Effector memory CD8-positive, alpha-beta T cell (primary cell): Measurements from ENCODE around the gene KRT33B.
A peak's percentile ranks its signal among the peaks of the same experiment; 100 is the strongest.

ENCODE experiments used
- ATAC-seq: fragments of 150-1000 bp; cut with Tn5 transposase; replicated peaks from 2 replicates; pipeline ENCODE4 v1.10.0; 2021; ENCODE audit warnings: mild to moderate bottlenecking, moderate library complexity
- DNase-seq, 3 experiments: peaks; one replicate each; pipeline ENCODE4 v3.0.0; 2021
- H3K27ac Mint-ChIP-seq, 2 donors: one replicate each; pipeline ENCODE4 v1.8.0; 2022; ENCODE audit warnings: mild to moderate bottlenecking in 2 of 2, mixed read lengths in 2 of 2, moderate library complexity in 2 of 2
- H3K27me3 Mint-ChIP-seq, 2 donors: one replicate each; pipeline ENCODE4 v1.8.0; 2022; ENCODE audit warnings: mixed read lengths in 2 of 2
- H3K36me3 Mint-ChIP-seq: one replicate; pipeline ENCODE4 v1.8.0; 2022; ENCODE audit warnings: mild to moderate bottlenecking, moderate library complexity, mixed read lengths; ENCODE audit not compliant: insufficient read depth
- H3K4me1 Mint-ChIP-seq, 2 donors: one replicate each; pipeline ENCODE4 v1.8.0; 2022; ENCODE audit warnings: low read depth in 2 of 2, mixed read lengths in 2 of 2
- H3K4me3 Mint-ChIP-seq, 2 donors: one replicate each; pipeline ENCODE4 v1.8.0; 2022; ENCODE audit warnings: mild to moderate bottlenecking in 2 of 2, mixed read lengths in 2 of 2, moderate library complexity in 2 of 2
- H3K9me3 Mint-ChIP-seq, 2 donors: one replicate each; pipeline ENCODE4 v1.8.0; 2022; ENCODE audit warnings: mixed read lengths in 2 of 2

The KRT33B gene

DNA sequence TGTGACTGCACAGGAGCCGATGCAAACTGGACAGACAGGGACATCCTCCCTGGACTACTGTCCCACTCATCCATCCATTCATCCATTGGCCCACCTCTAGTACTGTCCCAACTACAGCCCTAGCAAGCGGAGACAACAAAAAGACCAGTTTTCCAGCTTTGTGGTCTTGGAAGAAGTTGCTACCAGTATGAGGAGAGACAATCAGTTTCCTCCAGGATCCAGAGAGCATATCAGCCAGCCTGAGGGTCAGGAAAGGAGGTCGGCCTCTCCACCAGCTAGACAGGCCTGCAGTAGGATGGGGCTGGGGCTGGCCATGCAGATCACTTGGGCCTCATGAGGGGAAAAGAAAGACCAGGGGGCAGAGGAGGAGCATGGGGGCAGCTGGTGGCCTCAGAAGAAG, 35.8 kb downstream of the KRT33B start:
- Mint-ChIP-seq H3K9me3 (no peaks in the 10 kb centered on the region), H3K4me3 (peak overlapping the region; percentile 5 to 50), H3K27ac (peak overlapping the region; percentile 31 to 61), H3K36me3 (peaks cover 6% of the 10 kb centered on the region), H3K4me1 (peaks cover 39% of the 10 kb centered on the region in 2 donors), H3K27me3 (no peaks in the 10 kb centered on the region)
- DNase-seq (no peak), ATAC-seq (no peak)

DNA sequence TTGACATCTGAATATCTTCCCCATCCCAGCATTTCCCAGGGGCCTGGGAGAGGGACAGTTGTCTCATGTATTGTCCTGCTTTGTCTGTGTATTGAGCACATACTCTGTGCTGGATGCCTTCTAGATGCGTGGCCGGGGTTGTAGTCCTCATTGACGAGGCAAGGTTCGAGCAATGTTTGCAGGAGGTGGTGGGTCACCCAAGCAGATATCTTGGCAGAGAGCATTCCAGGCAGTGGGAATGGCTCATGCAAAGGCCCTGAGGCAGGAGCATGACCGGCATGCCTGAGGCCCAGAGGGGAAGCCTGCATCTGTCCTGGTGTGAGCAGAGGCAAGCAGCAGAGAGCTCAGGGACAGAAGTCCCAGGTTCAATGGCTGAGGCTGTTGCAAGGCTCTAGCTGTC, 36.5 kb downstream of the KRT33B start:
- Mint-ChIP-seq H3K4me1 (peaks cover 39 to 43% of the 10 kb centered on the region in 2 donors), H3K27ac (peak overlapping the region in 1 of 2 donors; percentile 31), H3K9me3 (no peaks in the 10 kb centered on the region), H3K36me3 (no peaks in the 10 kb centered on the region), H3K4me3 (peak overlapping the region in 1 of 2 donors; percentile 5), H3K27me3 (no peaks in the 10 kb centered on the region)
- ATAC-seq, result no peak
- no peak for DNase-seq

- Mint-ChIP-seq H3K27me3 (no peaks in the 10 kb centered on the region), H3K9me3 (no peaks in the 10 kb centered on the region), H3K4me1 (peaks cover 39 to 46% of the 10 kb centered on the region in 2 donors), H3K27ac (peak overlapping the region; percentile 31 to 42), H3K4me3 (no peak overlapping the region), H3K36me3 (no peaks in the 10 kb centered on the region)
- DNase-seq (no peak), ATAC-seq (no peak)
Observed at GRCh38 chr17:41332239-41332638, 37.4 kb downstream of the KRT33B start.

DNA sequence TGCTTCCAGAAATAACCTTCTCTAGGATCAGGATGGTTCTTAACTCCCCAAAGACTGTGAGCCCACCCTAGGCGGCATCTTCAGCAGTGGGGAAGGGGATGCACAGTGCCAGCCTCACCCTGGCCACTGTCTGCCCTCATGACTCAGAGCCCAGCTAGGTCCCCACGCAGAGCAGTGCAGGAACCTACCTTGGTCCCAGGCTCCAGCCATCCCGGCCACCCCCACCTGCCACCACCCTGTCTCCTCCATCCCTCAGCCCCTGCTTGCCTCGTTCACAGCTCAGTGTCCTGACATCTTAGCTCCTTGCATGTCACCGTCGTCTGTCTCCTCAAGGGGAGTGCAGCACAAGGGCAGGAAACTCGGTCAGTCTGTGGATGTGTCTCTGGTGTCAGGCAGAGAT, 38.0 kb downstream of the KRT33B start:
- DNase-seq (no peak), ATAC-seq (no peak)
- Mint-ChIP-seq H3K9me3 (no peaks in the 10 kb centered on the region), H3K4me3 (no peak overlapping the region), H3K27me3 (no peaks in the 10 kb centered on the region), H3K27ac (no peak overlapping the region), H3K36me3 (no peaks in the 10 kb centered on the region), H3K4me1 (peaks cover 39 to 53% of the 10 kb centered on the region in 2 donors)

DNA sequence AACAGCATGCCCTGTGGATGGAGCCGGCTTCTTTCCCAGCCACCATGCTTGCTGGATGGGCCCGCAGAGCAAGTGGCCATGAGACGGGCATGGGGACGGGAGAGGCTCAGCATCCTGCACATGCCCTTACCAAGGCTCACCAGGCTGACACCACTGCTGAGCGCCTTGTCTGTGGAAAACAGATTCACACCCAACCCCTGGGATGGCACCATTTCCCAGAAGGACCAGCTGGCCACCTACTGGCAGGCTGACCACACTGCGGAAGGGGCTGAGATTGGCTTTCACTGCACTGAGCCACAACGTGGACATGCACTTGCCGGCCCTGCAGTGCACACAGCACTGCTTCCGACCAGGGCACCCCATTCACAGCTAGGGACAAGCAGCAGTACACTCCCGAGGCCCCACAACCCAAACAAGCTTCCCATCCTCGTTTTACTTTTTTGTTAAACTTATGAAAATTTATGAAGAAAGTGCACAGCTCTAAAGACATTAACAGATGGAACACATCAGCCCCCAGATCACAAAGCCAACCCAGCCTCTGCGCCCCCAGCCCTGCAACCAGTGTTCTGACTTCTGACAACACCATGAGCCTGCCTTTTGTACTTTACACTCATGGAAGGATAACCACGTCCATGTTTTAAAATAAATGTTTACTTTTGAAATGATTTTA, 40.2 kb downstream of the KRT33B start:
- H3K4me1 Mint-ChIP-seq, result peaks cover 18 to 46% of the 10 kb centered on the region in 2 donors
- H3K36me3 Mint-ChIP-seq, result no peaks in the 10 kb centered on the region
- H3K27me3 Mint-ChIP-seq, result no peaks in the 10 kb centered on the region
- H3K4me3 Mint-ChIP-seq, result no peak overlapping the region
- DNase-seq, result no peak
- H3K27ac Mint-ChIP-seq, result no peak overlapping the region
- H3K9me3 Mint-ChIP-seq, result no peaks in the 10 kb centered on the region
- no peak for ATAC-seq

- no peak overlapping the region for H3K4me3 Mint-ChIP-seq
- H3K36me3 Mint-ChIP-seq, result no peaks in the 10 kb centered on the region
- no peaks in the 10 kb centered on the region for H3K27me3 Mint-ChIP-seq
- no peaks in the 10 kb centered on the region for H3K9me3 Mint-ChIP-seq
- DNase-seq, result no peak
- peak overlapping the region in 1 of 2 donors; percentile 20 for H3K27ac Mint-ChIP-seq
- ATAC-seq, result no peak
- H3K4me1 Mint-ChIP-seq, result peaks cover 15 to 46% of the 10 kb centered on the region in 2 donors
Observed at GRCh38 chr17:41328207-41328606, 41.4 kb downstream of the KRT33B start.

- no peaks in the 10 kb centered on the region for H3K36me3 Mint-ChIP-seq
- no peaks in the 10 kb centered on the region for H3K27me3 Mint-ChIP-seq
- no peaks in the 10 kb centered on the region for H3K9me3 Mint-ChIP-seq
- H3K4me1 Mint-ChIP-seq, result peaks cover 13 to 46% of the 10 kb centered on the region in 2 donors
- ATAC-seq (no peak), DNase-seq (no peak)
- peak overlapping the region in 1 of 2 donors; percentile 54 for H3K4me3 Mint-ChIP-seq
- H3K27ac Mint-ChIP-seq, result peak overlapping the region; percentile 80 to 86
Observed at GRCh38 chr17:41327411-41328120, 42.0 kb downstream of the KRT33B start.

DNA sequence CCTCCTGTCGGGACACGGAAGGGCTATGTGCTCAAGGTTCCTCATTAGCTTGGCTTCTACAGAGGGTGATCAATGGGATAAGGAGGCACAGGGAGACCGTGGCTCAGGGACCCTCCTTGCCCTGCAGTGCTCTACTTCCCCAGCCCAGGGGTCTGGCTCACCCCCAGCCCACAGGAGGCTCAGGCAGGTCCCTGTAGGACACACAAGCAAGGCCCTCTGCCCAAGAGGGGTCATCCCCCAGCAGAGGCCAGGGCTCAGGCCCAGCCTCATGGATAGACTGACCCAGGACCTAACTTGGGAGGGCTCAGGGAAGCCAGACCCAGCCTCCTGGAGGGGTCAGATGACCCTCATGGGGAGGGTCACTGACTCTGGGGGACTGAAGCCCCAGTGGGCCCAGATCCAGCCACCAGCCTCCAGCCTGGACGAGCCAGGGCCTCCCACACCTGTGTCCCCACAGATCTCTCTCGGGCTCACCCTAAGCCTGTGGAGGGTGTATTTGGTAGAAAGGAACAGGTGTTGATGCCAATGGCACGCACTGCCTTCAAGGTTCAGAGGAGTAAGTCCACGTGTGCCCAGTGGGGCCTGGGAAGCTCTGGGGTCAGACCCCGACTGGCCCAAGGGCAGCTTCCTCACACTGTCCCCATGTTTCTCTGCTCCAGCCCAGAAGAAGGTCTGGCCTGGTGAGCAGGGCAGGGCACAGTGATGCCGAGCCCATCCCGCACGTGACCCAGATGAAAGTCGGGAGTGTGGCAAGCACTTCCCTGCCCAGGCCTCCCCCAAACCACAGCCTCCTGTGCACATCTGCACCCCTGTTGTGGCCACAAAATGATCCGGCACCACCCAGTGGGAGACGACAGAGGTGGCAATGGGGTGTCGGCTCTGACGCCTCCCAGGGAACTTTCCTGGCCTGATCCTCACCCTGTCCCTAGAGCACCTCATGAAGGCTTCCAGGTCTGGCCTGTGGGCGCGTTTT, 43.2 kb downstream of the KRT33B start:
- DNase-seq (peak in 2 of 3 experiments; percentile 39 to 43), ATAC-seq (peak; percentile 87)
- H3K4me3 Mint-ChIP-seq, result peak overlapping the region in 1 of 2 donors; percentile 54
- peaks cover 13 to 44% of the 10 kb centered on the region in 2 donors for H3K4me1 Mint-ChIP-seq
- peaks cover 4% of the 10 kb centered on the region for H3K36me3 Mint-ChIP-seq
- no peaks in the 10 kb centered on the region for H3K9me3 Mint-ChIP-seq
- no peaks in the 10 kb centered on the region for H3K27me3 Mint-ChIP-seq
- H3K27ac Mint-ChIP-seq, result peak overlapping the region; percentile 80 to 86

DNA sequence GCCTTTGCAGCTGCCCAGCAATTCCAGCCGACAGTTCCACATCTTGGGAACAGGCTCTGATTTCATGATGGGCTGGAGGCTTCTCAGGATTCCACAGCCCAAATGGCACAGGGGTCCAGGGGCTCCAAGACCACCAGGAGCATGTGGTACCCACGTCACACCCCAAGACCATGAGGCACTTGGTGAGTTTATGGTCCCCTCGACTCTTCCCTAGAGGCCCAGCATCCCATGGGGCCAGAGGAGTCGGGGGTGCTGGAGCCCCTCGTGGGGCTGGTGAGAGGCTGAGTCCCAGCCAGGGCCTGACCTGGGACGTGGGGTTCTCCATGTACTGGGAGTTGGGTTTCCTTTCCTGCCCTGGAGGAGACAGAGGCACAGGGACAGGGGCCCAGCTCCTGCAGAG, 44.0 kb downstream of the KRT33B start:
- peak overlapping the region in 1 of 2 donors; percentile 8 for H3K4me3 Mint-ChIP-seq
- H3K27me3 Mint-ChIP-seq, result no peaks in the 10 kb centered on the region
- ATAC-seq, result no peak

DNA sequence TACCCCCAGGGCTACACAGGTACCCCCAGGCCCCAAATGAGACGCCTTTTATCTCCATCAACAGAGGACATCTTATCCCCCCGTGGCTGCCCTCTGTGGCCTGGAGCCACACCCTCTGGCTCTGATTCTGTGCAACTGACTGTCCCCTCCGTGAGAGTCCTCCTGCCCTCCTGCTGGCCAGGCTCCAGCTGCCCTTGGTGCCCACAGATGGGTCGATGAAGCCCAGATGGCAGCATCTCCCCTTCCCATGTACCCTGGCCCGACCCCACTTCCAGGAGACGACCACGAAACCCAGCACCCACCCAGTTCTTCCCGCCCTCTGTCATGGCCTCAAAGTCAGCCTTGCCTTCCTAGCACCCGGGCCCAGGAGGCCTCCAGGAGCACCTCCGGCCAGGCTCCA, 44.5 kb downstream of the KRT33B start:
- Mint-ChIP-seq H3K4me3 (no peak overlapping the region), H3K27ac (peak overlapping the region; percentile 81 to 84), H3K4me1 (peaks cover 13 to 44% of the 10 kb centered on the region in 2 donors), H3K36me3 (peaks cover 4% of the 10 kb centered on the region), H3K9me3 (no peaks in the 10 kb centered on the region), H3K27me3 (no peaks in the 10 kb centered on the region)
- no peak for DNase-seq
- ATAC-seq, result no peak

More for the DNA sequence above, 44.0 kb downstream of the KRT33B start:
- DNase-seq, result no peak
- Mint-ChIP-seq H3K9me3 (no peaks in the 10 kb centered on the region), H3K4me1 (peaks cover 13 to 44% of the 10 kb centered on the region in 2 donors), H3K36me3 (peaks cover 4% of the 10 kb centered on the region), H3K27ac (peak overlapping the region; percentile 6 to 80)

DNA sequence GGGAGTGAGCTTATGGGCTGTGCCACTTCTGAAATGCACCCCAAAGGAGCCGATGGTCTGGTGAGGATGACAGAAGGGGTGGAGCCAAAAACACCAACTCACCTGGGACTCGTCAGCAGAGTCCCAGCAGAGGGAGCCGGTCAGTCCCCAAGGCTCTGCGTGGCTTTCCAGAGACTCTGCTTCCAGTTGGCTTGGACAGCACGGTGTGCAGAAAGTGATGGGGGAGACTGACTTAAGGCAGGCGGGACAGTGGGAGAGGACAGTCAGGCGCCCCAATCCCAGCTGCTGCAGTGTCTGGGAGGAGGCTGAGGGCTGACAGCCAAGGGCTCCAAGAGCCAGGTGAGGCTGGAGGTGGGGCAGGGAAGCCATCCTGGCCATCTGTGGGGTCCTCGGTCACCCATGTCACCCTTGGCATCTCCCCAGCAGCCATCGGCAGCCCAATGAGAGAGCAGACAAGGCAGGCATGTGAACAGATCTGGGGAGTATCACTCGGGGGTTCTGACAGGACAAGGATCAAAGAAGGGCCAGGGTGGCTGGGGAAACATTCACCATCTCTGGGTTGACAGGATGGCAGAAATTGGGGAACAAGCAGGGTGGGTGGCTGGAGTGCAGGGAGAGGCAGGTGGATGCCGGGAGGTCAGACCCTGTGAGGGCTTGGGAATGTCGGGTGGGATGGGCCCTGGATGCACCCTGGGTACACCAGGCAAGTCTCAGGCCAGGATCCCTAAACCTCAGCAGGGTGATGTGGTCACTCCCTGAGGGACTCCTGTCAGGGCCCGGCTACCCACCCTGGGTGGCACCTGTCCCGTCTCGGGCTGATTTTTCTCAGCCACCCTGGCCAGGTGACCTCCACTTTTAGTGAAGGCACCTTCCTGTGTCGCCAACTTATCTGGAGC, 45.2 kb downstream of the KRT33B start:
- Mint-ChIP-seq H3K27me3 (no peaks in the 10 kb centered on the region), H3K36me3 (peaks cover 4% of the 10 kb centered on the region), H3K4me3 (no peak overlapping the region), H3K9me3 (no peaks in the 10 kb centered on the region), H3K27ac (peak overlapping the region; percentile 81 to 84), H3K4me1 (peaks cover 13 to 44% of the 10 kb centered on the region in 2 donors)
- DNase-seq (no peak), ATAC-seq (no peak)
